GM13976 (cell line): Measurements from ENCODE around the gene THNSL1.
"Not testable (repeated sequence)": the region's sequence is repeated elsewhere in the genome, so short reads cannot be mapped to it uniquely, and the experiment has no call there.

Experiments
- DNase-seq: peaks from one replicate; pipeline ENCODE4 v3.0.0; 2012; ENCODE audit warnings: low spot score
- in situ Hi-C: fragments of 300-500 bp; cut with MboI; formaldehyde crosslinking; loops from one replicate; pipeline ENCODE4 v1.12.0; 2022; ENCODE audit warnings: low sequenced_read_pairs, mixed read lengths, inconsistent platforms; ENCODE audit not compliant: unreplicated experiment
- TF ChIP-seq, protein P1 (sequence below): IDR thresholded peaks from 2 replicates; pipeline ENCODE4 v1.5.1; 2012; ENCODE audit warnings: borderline replicate concordance, mild to moderate bottlenecking; ENCODE audit not compliant: insufficient read depth; ENCODE audit errors: extremely low read depth, missing control alignments, control extremely low read depth

Gene THNSL1

DNA sequence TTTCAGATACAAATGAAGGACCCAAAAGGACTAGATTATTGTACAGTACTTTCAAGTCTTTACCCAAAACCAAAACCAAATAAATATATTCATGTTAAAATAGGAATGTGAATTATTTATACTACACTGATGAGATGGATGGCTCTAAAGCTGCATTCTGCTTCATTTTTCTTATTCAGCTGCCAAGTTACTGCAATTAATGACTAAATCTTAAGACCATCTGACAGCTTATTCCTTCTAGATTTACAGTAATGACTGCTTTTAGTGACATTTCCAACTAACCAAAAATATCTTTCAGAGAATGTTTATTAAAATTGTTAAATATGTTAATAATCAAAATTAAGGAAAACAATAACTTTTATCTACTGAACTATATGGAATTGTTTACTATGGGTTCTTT lies 21.3 kb upstream of the THNSL1 start:
- TF ChIP-seq, protein P1, sequence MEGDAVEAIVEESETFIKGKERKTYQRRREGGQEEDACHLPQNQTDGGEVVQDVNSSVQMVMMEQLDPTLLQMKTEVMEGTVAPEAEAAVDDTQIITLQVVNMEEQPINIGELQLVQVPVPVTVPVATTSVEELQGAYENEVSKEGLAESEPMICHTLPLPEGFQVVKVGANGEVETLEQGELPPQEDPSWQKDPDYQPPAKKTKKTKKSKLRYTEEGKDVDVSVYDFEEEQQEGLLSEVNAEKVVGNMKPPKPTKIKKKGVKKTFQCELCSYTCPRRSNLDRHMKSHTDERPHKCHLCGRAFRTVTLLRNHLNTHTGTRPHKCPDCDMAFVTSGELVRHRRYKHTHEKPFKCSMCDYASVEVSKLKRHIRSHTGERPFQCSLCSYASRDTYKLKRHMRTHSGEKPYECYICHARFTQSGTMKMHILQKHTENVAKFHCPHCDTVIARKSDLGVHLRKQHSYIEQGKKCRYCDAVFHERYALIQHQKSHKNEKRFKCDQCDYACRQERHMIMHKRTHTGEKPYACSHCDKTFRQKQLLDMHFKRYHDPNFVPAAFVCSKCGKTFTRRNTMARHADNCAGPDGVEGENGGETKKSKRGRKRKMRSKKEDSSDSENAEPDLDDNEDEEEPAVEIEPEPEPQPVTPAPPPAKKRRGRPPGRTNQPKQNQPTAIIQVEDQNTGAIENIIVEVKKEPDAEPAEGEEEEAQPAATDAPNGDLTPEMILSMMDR = no peak
- in situ Hi-C loops = no loop called here
- no peak for DNase-seq

DNA sequence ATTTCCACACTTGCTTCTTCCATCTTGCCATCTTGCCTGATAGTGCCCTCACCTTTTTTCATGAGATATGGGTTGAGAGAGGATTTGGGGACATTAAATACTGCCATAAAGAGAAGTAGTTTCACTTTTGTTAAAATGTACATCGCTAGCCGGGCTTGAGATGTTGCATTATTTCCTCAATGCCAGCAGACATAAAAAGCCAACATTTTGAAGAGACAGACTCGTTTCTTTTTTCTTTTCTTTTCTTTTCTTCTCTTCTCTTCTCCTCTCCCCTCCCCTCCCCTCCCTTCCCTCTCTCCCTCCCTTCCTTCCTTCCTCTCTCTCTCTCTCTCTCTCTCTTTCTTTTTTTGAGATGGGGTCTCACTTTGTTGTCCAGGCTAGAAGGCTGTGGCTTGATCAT lies 18.4 kb upstream of the THNSL1 start:
- TF ChIP-seq, protein P1 = no peak
- in situ Hi-C loops = no loop called here
- DNase-seq = no peak

DNA sequence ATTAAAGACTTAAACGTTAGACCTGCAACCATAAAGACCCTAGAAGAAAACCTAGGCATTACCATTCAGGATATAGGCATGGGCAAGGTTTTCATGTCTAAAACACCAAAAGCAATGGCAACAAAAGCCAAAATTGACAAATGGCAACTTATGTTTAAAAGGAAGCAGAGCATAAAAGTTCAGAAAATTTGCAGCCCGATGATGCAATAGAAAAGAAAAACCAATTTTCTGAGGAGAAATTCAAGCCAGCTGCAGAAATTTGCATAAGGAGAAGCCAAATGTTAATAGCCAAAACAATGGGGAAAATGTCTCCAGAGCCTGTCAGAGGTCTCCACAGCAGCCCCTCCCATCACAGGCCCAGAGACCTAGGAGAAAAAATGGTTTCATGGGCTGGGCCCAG lies 4.8 kb upstream of the THNSL1 start:
- DNase-seq, in situ Hi-C loops: not testable (repeated sequence)

DNA sequence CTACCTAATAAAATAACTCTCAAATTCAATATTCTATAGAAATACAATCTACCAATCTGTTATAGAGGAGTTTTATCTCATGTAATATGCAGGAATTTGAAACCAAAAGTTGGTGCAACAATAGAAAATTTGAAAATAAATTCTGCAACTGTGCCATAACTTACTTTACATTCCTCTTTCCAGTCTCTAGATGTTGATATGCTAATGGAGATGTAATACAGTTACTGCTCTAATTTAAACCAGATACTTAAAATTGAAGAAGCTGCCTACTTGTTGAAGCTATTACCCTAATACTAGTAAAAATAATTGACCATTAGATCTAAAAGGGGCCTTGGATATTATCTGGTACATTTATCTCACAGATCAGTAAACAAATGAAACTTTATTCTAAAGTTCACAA lies 1.8 kb upstream of the THNSL1 start:
- in situ Hi-C loops = no loop called here
- TF ChIP-seq, protein P1 = no peak
- DNase-seq = no peak

DNA sequence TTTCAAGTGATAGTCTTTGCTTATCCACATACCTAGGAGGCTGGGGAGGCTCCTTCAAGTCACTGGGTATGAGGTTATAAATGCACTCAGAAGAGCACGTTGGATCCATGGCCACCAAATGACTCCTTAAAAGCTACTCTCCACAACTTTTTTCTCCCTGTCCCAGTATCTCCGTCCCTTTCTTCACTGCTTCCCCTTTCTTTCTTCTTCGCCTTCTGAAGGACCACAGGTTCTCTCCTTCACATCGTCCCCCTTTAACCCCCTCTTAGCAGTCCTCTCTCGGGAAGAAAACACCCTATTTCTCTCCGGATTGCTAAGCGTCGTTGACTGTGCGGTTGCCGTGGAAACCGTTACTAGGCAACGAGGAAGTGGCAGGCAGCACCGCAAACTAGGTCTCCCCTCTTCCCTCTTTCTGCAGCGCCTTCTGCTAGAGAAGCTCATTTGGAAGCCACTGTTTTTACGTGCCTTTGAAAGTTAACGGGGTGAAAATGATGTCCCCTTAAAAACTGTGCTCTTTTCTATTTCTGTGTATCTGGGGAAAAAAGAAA lies 510 bp upstream of the THNSL1 start, which contains the start of gene ENKUR:
Gene ENKUR, minus strand, starts transcription at position 331 of the 548 bp plus-strand sequence. Its CDS starts 222 bp downstream, at position 109.
- peak; percentile 77 for DNase-seq
- in situ Hi-C loops = no loop called here
- TF ChIP-seq, protein P1 = no peak

DNA sequence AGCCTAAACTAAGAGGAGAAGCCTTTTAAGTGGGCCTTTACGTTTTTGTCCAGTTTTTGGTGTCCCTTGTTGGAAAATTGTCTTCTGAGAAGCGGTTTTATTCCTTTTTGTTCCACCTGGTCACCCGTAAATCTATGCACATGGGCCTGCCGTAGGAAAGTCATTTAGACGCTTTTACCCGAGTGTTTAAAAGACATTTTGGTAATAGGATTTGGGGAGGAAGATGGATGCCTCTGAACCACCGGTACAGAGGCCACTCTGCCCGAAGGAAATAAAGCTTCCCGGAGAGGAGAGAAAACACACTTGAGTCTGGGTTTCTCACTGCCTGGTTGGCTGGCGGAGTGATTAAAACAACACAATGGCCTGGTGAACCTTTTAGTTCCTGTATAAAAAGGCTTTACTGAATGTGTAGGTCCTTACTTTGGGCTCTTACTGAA lies 760 bp downstream of the THNSL1 start:
- TF ChIP-seq, protein P1 = no peak
- DNase-seq = peak; percentile 34
- in situ Hi-C loops = no loop called here

DNA sequence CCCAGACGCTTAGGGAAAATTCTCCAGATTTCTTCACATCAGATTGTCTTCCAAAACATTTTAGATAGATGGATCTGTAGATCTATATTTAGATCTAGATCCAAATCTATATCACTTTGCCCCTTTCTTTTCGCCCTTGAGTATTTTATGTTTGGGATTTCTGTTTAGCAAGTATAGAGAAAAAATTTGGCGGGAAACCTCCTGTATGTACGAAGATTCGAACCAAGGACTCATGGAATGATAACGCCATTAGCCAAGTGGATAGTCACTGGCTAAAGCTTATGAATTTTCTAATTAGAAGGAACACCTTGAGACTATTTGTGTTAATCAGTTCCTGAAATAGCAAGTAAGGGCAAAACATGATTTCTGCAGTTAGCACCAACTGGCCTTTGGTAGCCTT lies 1.2 kb downstream of the THNSL1 start:
- DNase-seq = no peak
- TF ChIP-seq, protein P1 = no peak
- in situ Hi-C loops = no loop called here
